NOMO-1 (cell line): ENCODE measurements around the gene VWA8.
"Not testable (repeated sequence)": the region's sequence is repeated elsewhere in the genome, so short reads cannot be mapped to it uniquely, and the experiment has no call there.

Experiments used
- DNase-seq, 2 experiments: peaks; one replicate each; lab custom pipeline; 2025; ENCODE audit not compliant: unreplicated experiment in 2 of 2; lab: John Stamatoyannopoulos, UW

The VWA8 gene

GRCh38 chr13:41812237-41812636 lies 148.7 kb downstream of the VWA8 start:
- DNase-seq: no peak

GRCh38 chr13:41811588-41812021 lies 149.3 kb downstream of the VWA8 start:
- no peak for DNase-seq

- peak in 1 of 2 experiments; percentile 25 for DNase-seq
Measured at GRCh38 chr13:41809962-41810361, 150.9 kb downstream of the VWA8 start.

GRCh38 chr13:41803445-41803735 lies 157.5 kb downstream of the VWA8 start:
- DNase-seq: not testable (repeated sequence)

GRCh38 chr13:41802684-41803444 lies 158.0 kb downstream of the VWA8 start:
- DNase-seq: no peak

GRCh38 chr13:41802043-41802683 lies 158.7 kb downstream of the VWA8 start:
- no peak for DNase-seq

- no peak for DNase-seq
Measured at GRCh38 chr13:41791056-41791455, 169.9 kb downstream of the VWA8 start.

- DNase-seq: no peak
Measured at GRCh38 chr13:41788552-41788951, 172.4 kb downstream of the VWA8 start.

- DNase-seq: no peak
Measured at GRCh38 chr13:41785402-41786172, 175.3 kb downstream of the VWA8 start.

GRCh38 chr13:41782086-41782485 lies 178.8 kb downstream of the VWA8 start:
- DNase-seq: no peak

GRCh38 chr13:41780715-41781706 lies 179.9 kb downstream of the VWA8 start:
- DNase-seq: no peak

GRCh38 chr13:41775251-41775650 lies 185.7 kb downstream of the VWA8 start:
- no peak for DNase-seq

- no peak for DNase-seq
Measured at GRCh38 chr13:41774605-41775218, 186.2 kb downstream of the VWA8 start.

- DNase-seq: no peak
Measured at GRCh38 chr13:41767801-41768200, 193.1 kb downstream of the VWA8 start.

- DNase-seq: no peak
Measured at GRCh38 chr13:41766439-41766838, 194.5 kb downstream of the VWA8 start.

GRCh38 chr13:41765813-41766212 lies 195.1 kb downstream of the VWA8 start:
- no peak for DNase-seq

- DNase-seq: peak; percentile 55 to 59
Measured at GRCh38 chr13:41765020-41765419, 195.9 kb downstream of the VWA8 start.

GRCh38 chr13:41764558-41764957 lies 196.4 kb downstream of the VWA8 start:
- DNase-seq: no peak

GRCh38 chr13:41763782-41764181 lies 197.1 kb downstream of the VWA8 start:
- DNase-seq: no peak

- DNase-seq: no peak
Measured at GRCh38 chr13:41762796-41763195, 198.1 kb downstream of the VWA8 start.
